KOPT-K1 (cell line): ENCODE data around the gene ALPK3.
A peak's percentile ranks its signal among the peaks of the same experiment; 100 is the strongest.

Experiments used
- H3K27ac ChIP-seq: fragments of 200-600 bp; sonication (generic); 2 replicates; pipeline ENCODE4 v1.5.1; 2016; ENCODE audit warnings: antibody characterized with exemption, mild to moderate bottlenecking, low read depth, low read length; ENCODE audit not compliant: poor library complexity, severe bottlenecking
- H3K36me3 ChIP-seq: fragments of 200-600 bp; sonication (generic); 2 replicates; pipeline ENCODE4 v1.5.1; 2017; ENCODE audit warnings: antibody characterized with exemption, mild to moderate bottlenecking, low read length, moderate library complexity; ENCODE audit not compliant: insufficient read depth
- H3K9me3 ChIP-seq: fragments of 200-600 bp; sonication (generic); 2 replicates; pipeline ENCODE4 v1.5.1; 2017; ENCODE audit warnings: antibody characterized with exemption, low read length, mild to moderate bottlenecking; ENCODE audit not compliant: insufficient read depth, poor library complexity, severe bottlenecking

Gene ALPK3

DNA sequence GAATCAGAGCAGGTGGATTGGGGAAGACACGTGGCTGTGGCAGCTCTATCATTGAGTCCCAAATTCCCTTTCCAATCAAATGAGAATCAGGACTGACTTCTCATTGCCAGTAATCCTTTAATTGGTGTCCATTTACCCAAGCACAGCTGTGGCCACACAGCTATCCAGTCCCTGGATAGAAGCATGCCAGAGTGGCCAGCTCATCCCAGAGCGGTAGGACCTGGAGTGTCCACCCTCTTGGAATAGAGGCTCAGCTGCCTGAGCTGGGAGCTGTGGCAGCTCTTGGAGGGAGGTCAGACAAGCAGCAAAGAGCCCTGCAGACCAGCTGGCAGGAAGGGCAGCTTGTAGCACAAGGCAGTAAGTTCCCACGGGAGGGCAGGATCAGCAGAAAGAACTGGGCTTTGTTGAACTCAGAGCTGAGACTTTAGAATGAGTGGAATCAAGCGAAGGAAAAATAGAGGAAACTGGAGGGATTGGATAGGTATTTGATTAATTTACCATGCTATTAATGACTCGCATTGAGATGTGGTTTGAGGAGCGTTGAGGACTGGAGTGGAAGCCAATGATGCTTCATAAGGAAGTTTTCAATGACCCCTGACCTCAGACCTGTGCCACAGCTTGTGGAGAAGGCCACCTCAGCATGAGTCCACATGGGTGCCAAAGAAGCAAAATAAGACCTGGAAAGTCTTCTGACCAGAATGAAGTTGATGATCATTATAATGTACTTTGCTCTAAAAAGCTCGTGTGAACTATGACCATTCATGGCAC, 6.9 kb upstream of the ALPK3 start:
- H3K36me3 ChIP-seq, result no peaks in the 10 kb centered on the region; the same call in 1 of the 2 replicates
- H3K9me3 ChIP-seq, result no peaks in the 10 kb centered on the region
- H3K27ac ChIP-seq, result no peak overlapping the region

GRCh38 chr15:84811151-84811550, 6.0 kb upstream of the ALPK3 start:
- H3K27ac ChIP-seq, result no peak overlapping the region
- H3K36me3 ChIP-seq, result no peaks in the 10 kb centered on the region; the same call in 1 of the 2 replicates
- H3K9me3 ChIP-seq, result no peaks in the 10 kb centered on the region

GRCh38 chr15:84811828-84812227, 5.3 kb upstream of the ALPK3 start:
- Histone ChIP-seq H3K27ac (no peak overlapping the region), H3K9me3 (no peaks in the 10 kb centered on the region), H3K36me3 (no peaks in the 10 kb centered on the region; the same call in 1 of the 2 replicates)

DNA sequence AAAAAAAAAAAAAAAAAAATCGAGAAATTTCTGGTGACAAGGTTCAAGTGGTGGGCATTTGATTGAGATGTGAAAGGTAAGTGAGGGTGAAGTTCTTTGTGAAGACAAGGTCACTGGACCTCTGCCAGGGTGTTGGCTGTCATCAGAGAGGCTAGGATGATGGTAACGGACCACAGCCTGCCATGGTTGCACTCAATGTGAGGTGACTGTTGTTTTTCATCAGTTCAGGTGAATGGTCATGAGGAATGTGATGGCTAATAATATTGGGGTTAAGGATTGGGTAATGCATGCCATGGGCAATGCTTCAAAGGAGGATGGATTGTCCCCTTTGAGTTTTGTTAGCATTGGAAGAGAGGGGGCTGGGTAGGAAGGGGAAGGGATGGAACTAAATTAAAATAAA, 4.3 kb upstream of the ALPK3 start:
- no peak overlapping the region for H3K27ac ChIP-seq
- H3K36me3 ChIP-seq, result no peaks in the 10 kb centered on the region
- no peaks in the 10 kb centered on the region for H3K9me3 ChIP-seq

- Histone ChIP-seq H3K9me3 (no peaks in the 10 kb centered on the region), H3K27ac (no peak overlapping the region)
These were observed 3.7 kb upstream of the ALPK3 start for GRCh38 chr15:84813435-84813834.

DNA sequence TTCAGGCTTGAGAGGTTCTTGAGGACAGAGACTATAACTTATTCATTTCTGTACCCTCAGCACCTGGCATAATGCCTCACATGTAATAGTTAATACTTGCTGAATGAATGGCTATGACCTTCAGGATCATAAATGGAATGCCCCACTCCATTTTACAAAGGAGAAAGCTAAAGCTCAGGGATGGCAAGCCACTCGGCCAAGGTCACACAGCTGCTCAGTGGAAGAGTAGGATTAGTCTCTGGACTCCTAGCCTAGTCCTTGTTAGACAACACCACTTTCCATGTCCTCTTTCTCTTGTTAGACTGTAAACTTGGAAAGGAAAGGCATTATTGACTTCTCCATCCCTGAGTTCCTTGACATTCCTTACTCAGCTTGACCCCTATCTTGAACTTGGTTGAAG, 3.2 kb upstream of the ALPK3 start:
- H3K36me3 ChIP-seq, result no peaks in the 10 kb centered on the region
- H3K9me3 ChIP-seq, result no peaks in the 10 kb centered on the region
- H3K27ac ChIP-seq, result no peak overlapping the region

More at GRCh38 chr15:84813435-84813834, 3.7 kb upstream of the ALPK3 start:
- H3K36me3 ChIP-seq, result no peaks in the 10 kb centered on the region

DNA sequence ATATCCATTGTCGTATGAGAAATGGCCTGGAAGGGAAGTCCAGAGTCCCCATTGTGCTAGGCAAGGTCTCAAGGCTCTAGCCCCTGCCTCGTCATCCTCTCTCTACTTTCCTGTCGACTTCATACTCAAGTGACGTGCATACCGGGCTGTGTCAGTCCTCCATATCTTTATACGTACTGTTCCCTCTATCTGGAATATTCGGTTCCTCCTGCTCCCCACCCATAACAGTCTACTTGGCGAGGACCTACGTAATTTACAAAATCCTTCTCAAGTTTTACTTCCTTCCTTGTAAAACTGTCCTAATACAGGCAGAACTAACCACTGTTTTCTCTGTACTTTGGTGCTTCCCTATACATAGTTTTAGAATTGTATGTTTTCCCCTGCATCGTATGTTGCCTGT, 2.2 kb upstream of the ALPK3 start:
- Histone ChIP-seq H3K27ac (no peak overlapping the region), H3K36me3 (no peaks in the 10 kb centered on the region), H3K9me3 (no peaks in the 10 kb centered on the region)

- H3K36me3 ChIP-seq, result no peaks in the 10 kb centered on the region
- no peaks in the 10 kb centered on the region for H3K9me3 ChIP-seq
- H3K27ac ChIP-seq, result peak overlapping the region; percentile 21
These were observed 418 bp downstream of the ALPK3 start for GRCh38 chr15:84817466-84818081.

DNA sequence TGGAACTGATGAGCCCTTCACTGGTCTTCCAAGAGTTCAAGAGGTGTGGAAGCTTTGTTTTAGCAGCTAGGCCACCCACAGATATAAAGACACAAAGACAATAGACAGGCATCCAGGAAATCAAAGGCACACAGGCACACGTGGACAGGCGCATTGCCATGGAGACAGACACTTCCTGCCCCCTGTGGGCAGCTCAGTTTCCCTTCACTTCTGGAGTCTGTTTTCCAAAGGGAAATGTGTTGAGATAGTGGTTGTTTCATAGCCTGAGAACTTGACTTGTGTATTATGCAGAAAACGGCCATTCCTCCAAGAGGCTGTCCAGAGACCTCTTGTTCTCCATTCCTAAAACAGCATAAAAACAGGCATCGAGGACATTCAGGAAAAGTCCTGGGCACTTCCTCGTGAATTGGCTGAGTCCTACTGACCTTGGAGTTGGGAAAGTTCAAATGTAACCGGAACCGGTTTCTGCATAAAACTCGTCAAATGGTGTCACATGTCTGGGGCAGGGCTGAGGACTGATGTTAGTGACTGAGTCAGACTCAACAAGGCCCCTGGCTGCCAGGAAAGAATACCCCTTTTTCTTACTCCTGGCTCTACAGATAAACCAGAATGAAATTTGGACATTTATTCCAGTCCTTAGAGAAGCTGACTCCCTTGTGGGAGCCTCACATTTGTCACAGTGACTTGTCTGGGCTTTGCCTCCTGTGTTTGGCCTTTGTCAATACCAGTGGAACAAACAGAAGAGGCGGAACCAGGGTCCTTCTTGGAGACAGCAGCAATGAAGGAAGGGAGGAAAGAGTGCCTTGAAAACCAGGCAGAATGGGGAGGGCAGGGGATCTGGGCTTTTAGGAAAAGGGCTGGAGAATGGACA, 1.3 kb downstream of the ALPK3 start:
- Histone ChIP-seq H3K9me3 (no peaks in the 10 kb centered on the region), H3K36me3 (no peaks in the 10 kb centered on the region), H3K27ac (peak overlapping the region; percentile 21)

DNA sequence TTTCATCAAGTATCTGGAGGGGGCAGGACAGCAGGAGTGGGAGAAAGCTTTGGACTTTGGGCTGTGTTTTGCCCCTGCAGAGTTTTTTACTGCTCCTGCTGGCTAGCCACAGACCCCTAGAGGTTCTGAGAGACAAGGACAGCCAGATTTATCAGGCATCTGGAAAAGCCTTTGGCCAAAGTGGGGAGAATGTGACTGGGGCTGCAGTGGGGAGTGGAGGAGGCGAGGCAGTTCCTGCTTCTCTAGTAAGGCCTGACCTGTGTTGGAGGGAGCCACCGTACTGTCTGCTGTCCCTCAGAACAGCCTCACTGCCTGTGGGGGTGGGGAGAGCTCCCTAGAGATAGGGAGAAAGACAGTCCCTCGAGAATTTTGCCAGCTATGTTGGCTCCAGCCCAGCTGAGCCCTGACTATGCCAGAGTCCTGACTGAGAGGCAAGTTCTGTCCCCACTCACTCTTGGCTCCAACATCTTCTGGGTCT, 2.2 kb downstream of the ALPK3 start:
- no peaks in the 10 kb centered on the region for H3K36me3 ChIP-seq
- no peak overlapping the region for H3K27ac ChIP-seq
- H3K9me3 ChIP-seq, result no peaks in the 10 kb centered on the region

- no peaks in the 10 kb centered on the region for H3K9me3 ChIP-seq
- no peak overlapping the region for H3K27ac ChIP-seq
- H3K36me3 ChIP-seq, result no peaks in the 10 kb centered on the region
These were observed 2.6 kb downstream of the ALPK3 start for GRCh38 chr15:84819791-84820190.

GRCh38 chr15:84821501-84822021, 4.4 kb downstream of the ALPK3 start:
- no peaks in the 10 kb centered on the region for H3K36me3 ChIP-seq
- H3K27ac ChIP-seq, result no peak overlapping the region

DNA sequence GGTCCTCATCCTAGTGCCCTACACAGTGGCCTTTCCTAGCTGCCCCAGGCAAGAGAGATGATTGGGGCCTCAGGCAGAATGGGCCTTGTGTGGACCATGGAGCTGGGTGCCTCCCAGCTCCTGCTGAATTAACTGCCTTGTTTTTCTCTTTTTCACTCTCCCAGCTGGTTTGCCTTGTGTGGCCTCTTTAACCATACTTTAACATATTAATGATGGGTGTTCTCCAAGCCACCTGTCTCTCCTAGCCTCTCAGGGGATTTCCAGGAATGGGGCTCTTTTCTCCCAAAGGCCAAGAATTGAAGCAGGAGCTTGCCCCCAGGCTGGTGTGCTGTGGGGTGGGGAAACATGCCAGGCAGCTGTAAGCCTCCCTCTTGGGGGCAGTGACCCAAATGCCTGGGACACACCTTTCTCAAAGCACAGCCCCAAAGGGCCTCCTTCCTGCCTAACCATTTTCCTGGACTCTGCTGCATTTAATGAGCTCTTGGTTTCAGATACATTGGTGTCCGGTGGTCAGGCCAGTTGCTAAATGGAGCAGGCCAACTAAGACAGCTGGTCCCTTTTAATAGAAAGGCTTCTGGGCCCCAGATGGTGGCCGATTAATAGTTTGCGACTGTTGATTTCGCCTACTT, 5.6 kb downstream of the ALPK3 start:
- Histone ChIP-seq H3K9me3 (no peaks in the 10 kb centered on the region), H3K27ac (no peak overlapping the region), H3K36me3 (no peaks in the 10 kb centered on the region)

More at GRCh38 chr15:84821501-84822021, 4.4 kb downstream of the ALPK3 start:
- H3K9me3 ChIP-seq, result no peaks in the 10 kb centered on the region

DNA sequence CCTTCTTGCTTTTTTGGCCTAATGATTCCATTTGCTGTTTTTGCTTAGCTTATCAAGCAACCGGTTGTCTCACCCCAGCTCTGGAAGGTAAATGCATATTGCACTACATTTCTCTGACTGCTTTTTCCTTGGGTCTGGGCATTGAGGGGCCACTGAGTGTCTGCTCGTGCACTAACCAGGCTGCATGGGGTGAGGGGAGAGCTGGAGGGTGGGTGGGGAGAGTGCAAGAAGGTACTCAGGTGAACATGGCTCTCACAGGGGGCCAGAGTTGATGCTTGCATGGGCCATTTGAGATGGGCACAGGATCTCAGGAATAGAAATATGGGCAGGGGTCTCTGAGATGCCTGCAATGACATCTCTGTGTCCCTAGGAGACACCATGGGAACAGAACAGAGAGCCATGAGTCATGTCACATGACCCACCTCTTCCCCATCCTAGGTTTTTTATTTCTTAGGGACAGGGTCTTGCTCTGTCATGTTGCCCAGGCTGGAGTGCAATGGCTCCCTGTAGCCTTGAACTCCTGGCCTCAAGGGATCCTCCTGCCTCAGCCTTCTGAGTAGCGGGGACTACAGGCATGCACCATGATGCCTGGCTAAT, 6.2 kb downstream of the ALPK3 start:
- no peaks in the 10 kb centered on the region for H3K36me3 ChIP-seq
- H3K9me3 ChIP-seq, result no peaks in the 10 kb centered on the region
- no peak overlapping the region for H3K27ac ChIP-seq
